Stimulated activated naive B cell treated with anti-CD40 and anti-IgM and Interleukin-4, amounts not matched to agents 10 μg/mL and 1 μg/mL and 100 μg/mL, for 72 hours (primary cell): ENCODE results near the gene ASB16.

Experiments
- ATAC-seq, 2 donors: fragments of 150-1000 bp; cut with Tn5 transposase; replicated peaks; 2 replicates each; pipeline ENCODE4 v1.10.0; 2021; ENCODE audit warnings: moderate library complexity in 1 of 2
- DNase-seq: peaks from one replicate; pipeline ENCODE4 v3.0.0; 2021
- H3K27ac Mint-ChIP-seq: one replicate; pipeline ENCODE4 v1.8.0; 2022; ENCODE audit warnings: mild to moderate bottlenecking, mixed read lengths
- H3K27me3 Mint-ChIP-seq, 2 donors: one replicate each; pipeline ENCODE4 v1.8.0; 2022; ENCODE audit warnings: mixed read lengths in 2 of 2
- H3K36me3 Mint-ChIP-seq, 2 donors: one replicate each; pipeline ENCODE4 v1.8.0; 2022; ENCODE audit warnings: mixed read lengths in 2 of 2, mild to moderate bottlenecking in 1 of 2
- H3K4me1 Mint-ChIP-seq, 2 donors: one replicate each; pipeline ENCODE4 v1.8.0; 2022; ENCODE audit warnings: mixed read lengths in 2 of 2, mild to moderate bottlenecking in 1 of 2
- H3K4me3 Mint-ChIP-seq, 2 donors: one replicate each; pipeline ENCODE4 v1.8.0; 2022; ENCODE audit warnings: mild to moderate bottlenecking in 2 of 2, mixed read lengths in 2 of 2, moderate library complexity in 1 of 2
- H3K9me3 Mint-ChIP-seq, 2 donors: one replicate each; pipeline ENCODE4 v1.8.0; 2022; ENCODE audit warnings: mixed read lengths in 2 of 2, mild to moderate bottlenecking in 1 of 2

The ASB16 gene

GRCh38 chr17:44223541-44224071, 53.1 kb downstream of the ASB16 start:
- no peak overlapping the region for H3K27ac Mint-ChIP-seq
- ATAC-seq: no peak

More at GRCh38 chr17:44223541-44224071, 53.1 kb downstream of the ASB16 start:
- no peak overlapping the region for H3K4me3 Mint-ChIP-seq
- H3K4me1 Mint-ChIP-seq: peaks cover 8 to 25% of the 10 kb centered on the region in 2 donors
- no peaks in the 10 kb centered on the region for H3K27me3 Mint-ChIP-seq
- H3K9me3 Mint-ChIP-seq: no peaks in the 10 kb centered on the region
- DNase-seq: no peak
- H3K36me3 Mint-ChIP-seq: peaks cover 4 to 5% of the 10 kb centered on the region in 2 donors
